Stimulated activated CD4-positive, alpha-beta T cell treated with anti-CD3 and anti-CD28 coated beads, TNF-alpha, amount 100 ng/mL, for 1 hour (primary cell): ENCODE data around the gene XAB2.

Source experiments
- DNase-seq, 3 donors: peaks; one replicate each; pipeline ENCODE4 v3.0.0-alpha.2; 2020; ENCODE audit warnings: low read depth in 3 of 3, low spot score in 1 of 3

XAB2 gene

GRCh38 chr19:7612282-7613274, 16.8 kb downstream of the XAB2 start:
- DNase-seq: no peak

- DNase-seq: no peak
Measured at GRCh38 chr19:7611541-7612279, 17.6 kb downstream of the XAB2 start.

GRCh38 chr19:7610491-7611240, 18.7 kb downstream of the XAB2 start:
- no peak for DNase-seq

DNA sequence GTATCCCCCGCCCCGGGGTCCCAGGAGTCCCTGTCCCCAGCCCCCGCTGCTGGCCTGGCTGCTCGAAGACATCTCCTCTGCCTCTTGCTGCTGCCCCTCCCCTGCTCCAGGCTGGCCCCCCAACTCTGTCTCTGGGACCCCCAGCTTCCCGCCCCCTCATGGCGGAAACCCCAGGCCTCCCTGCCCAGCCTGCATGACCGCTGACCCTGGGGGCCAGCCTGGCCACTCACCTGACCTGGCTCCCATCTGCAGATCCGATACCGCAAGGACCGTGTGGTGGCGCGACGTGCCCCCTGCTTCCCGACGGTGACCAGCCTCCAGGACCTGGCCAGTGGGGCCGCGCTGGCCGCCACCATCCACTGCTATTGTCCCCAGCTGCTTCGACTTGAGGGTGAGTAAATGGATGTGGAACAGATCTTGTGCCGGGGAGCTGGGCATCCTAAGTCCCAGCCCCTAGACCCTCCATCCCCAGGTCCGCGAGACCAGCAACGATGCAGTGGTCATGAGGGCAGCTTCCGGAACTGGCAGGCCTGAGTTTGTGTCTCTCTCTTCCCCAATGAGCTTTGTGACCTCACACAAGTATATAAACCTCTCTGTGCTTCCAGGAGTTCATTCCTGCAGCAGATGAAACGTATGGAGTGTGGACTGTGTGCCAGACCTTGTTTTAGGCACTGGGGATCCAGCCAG, 21.3 kb downstream of the XAB2 start:
- DNase-seq: no peak

DNA sequence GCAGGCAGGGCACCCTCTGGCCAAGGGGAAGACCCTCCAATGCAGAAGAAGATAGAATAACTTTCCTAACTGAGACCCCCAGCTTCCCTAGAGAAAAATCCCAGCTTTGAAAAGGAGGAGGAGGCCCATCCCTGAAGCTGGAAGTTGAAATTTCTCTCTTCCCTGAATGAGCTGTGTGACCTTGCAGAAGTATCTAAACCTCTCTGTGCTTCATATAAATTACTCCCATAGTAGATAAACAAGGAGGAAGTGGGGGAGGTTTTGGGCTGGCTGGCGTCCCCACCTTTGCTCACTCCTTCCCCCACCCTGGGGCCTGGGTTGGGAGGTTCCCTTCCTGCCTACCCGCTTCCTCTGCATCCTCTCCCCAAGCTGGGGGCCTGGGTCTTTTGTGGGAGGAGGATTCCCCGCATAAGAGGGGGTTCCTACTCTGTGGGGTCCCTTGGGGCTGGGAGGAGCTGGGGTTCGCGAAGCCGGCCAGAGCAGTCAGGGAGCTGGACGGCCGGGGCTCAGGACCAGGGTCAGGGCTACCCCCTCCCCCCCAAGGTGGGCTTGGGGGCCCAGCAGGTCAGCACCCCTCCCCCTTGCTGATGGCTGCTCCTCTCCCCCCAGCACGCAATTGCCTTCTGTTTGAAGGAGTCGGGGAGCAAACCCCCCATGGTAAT, 22.0 kb downstream of the XAB2 start:
- no peak for DNase-seq

GRCh38 chr19:7606289-7606688, 23.1 kb downstream of the XAB2 start:
- no peak for DNase-seq

DNA sequence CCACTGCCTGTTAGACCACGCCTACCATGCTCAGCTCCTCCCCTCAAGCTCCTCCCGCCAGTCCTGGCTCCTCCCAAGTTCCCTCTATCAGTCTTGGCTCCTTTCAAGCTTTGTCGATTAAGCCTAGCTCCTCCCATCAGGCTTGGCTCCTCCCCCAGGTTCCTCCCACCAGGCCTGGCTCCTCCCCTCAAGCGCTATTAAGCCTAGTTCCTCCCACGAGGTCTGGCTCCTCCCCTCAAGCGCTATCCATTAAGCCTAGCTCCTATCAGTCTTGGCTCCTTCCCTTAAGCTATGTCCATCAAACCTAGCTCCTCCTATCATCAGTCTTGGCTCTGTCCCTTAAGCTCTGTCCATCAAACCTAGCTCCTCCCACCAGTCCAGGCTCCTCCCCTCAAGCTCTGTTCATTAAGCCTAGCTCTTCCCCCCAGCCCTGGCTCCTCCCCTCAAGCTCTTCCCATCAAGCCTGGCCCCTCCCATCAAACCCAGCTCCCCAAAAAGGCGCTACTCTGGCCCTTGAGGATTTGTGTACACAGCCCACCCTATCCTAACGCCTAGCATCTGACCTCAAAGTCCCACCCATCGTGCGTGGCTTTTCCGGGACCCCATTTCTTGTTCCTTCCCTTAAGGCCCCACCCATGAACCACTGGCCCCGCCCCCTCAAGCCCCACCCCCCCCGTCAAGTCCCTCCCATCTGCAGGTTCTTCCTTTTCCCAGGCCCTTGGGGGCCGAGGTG, 23.7 kb downstream of the XAB2 start:
- no peak for DNase-seq

DNA sequence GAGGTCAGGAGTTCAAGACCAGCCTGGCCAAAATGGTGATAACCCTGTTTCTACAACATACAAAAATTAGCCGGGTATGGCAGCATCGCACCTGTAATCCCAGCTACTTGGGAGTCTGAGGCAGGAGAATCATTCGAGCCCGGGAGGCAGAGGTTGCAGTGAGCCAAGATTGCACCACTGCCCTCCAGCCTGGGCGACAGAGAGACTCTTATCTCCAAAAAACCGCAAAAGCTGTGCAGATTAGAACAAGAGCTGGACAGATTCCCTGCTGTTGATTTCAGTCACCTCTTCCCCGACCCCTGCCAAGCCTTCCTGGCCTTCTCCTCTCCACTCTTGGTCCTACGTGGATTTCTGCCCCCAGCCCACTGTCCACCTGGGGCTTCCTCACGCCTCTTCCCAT, 25.4 kb downstream of the XAB2 start:
- no peak for DNase-seq

GRCh38 chr19:7602935-7603497, 26.3 kb downstream of the XAB2 start:
- no peak for DNase-seq

DNA sequence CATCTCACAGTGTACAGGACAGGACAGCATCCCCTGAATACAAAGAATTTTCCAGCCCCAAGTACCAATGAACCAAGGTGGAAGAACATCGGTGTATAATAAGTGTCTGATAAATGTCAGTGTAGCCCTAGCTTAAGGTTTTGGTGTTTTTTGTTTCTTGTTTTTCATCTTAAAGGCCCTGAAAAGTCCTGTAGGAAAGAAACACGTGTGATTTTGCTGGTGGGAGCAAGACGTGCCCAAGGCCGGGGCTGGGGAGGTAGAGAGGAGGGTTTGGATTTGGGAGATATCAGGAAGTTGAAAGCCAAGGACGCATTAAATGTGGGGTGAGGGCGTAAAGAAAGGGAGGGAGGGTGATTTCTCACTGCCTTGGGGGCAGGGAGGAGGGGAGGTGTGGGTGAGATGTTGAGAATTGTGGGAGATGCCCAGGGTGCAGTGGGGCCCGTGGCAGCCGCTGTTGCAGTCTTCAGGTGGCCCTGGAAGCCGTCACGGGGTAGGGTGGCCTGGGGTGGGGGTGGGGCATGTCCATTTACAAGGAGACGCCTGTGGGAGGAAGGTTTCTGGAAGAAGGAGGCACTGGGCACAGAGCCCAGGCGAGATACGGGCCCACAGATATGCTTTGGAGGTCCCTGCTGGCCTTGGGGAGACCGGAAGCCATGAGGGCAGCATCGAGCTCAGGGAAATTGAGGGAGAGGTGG, 27.0 kb downstream of the XAB2 start:
- no peak for DNase-seq

GRCh38 chr19:7600721-7601120, 28.6 kb downstream of the XAB2 start:
- DNase-seq: no peak

GRCh38 chr19:7598180-7598579, 31.2 kb downstream of the XAB2 start:
- DNase-seq: no peak

- no peak for DNase-seq
Measured at GRCh38 chr19:7597689-7598088, 31.7 kb downstream of the XAB2 start.

- DNase-seq: no peak
Measured at GRCh38 chr19:7596211-7596937, 33.0 kb downstream of the XAB2 start.

GRCh38 chr19:7595466-7596133, 33.7 kb downstream of the XAB2 start, which contains the start of gene CAMSAP3:
Gene CAMSAP3, plus strand, starts transcription at chr19:7595863. Its CDS starts 140 bp downstream, at chr19:7596003.
- DNase-seq: peak in 1 of 3 donors; percentile 27

- no peak for DNase-seq
Measured at GRCh38 chr19:7590256-7590655, 39.1 kb downstream of the XAB2 start.

DNA sequence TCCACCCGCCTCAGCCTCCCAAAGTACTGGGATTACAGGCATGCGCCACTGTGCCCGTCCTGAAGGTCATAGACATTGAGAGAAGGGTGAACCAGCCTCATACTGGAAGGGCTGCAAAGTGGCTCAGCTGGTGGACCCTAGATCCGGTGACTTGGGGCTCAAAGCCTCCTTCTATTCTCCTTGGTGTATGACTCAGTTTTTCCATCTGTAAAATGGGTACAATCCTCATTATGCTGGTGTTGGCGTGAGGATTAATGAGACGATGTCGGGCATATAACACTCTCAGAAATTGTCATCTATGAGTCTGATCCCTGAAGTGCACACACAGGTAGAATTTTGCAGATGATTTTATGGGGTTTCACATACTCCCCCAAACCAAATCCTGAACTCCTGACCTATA, 39.5 kb downstream of the XAB2 start:
- no peak for DNase-seq
